Measurements from ENCODE around the gene CLIC5.

CLIC5 gene

GRCh38 chr6:45922728-45923351 lies 92.8 kb downstream of the CLIC5 start:
- no peak for DNase-seq

- DNase-seq: no peak
These were observed 93.9 kb downstream of the CLIC5 start for GRCh38 chr6:45921691-45922281.

- no peak for DNase-seq
These were observed 94.7 kb downstream of the CLIC5 start for GRCh38 chr6:45920819-45921511.

GRCh38 chr6:45917439-45917838 lies 98.2 kb downstream of the CLIC5 start:
- DNase-seq: no peak

GRCh38 chr6:45916692-45917091 lies 99.0 kb downstream of the CLIC5 start:
- DNase-seq: no peak

- no peak for DNase-seq
These were observed 99.7 kb downstream of the CLIC5 start for GRCh38 chr6:45915780-45916468.

GRCh38 chr6:45911691-45912090 lies 104.0 kb downstream of the CLIC5 start:
- DNase-seq: no peak

- no peak for DNase-seq
These were observed 111.7 kb downstream of the CLIC5 start for GRCh38 chr6:45903959-45904358.

- DNase-seq: no peak
These were observed 112.7 kb downstream of the CLIC5 start for GRCh38 chr6:45902984-45903383.

GRCh38 chr6:45901767-45902650 lies 113.7 kb downstream of the CLIC5 start:
- no peak for DNase-seq

GRCh38 chr6:45900808-45901752 lies 114.6 kb downstream of the CLIC5 start:
- DNase-seq: no peak

- no peak for DNase-seq
These were observed 116.0 kb downstream of the CLIC5 start for GRCh38 chr6:45899683-45899946.

GRCh38 chr6:45898941-45899682 lies 116.5 kb downstream of the CLIC5 start:
- DNase-seq: no peak

- no peak for DNase-seq
These were observed 118.7 kb downstream of the CLIC5 start for GRCh38 chr6:45896783-45897441.

- no peak for DNase-seq
These were observed 120.1 kb downstream of the CLIC5 start for GRCh38 chr6:45895569-45895968.

- DNase-seq: no peak
These were observed 122.9 kb downstream of the CLIC5 start for GRCh38 chr6:45892696-45893245.

- no peak for DNase-seq
These were observed 123.5 kb downstream of the CLIC5 start for GRCh38 chr6:45892196-45892595.

GRCh38 chr6:45886776-45887175 lies 128.9 kb downstream of the CLIC5 start:
- no peak for DNase-seq

GRCh38 chr6:45884336-45884735 lies 131.3 kb downstream of the CLIC5 start:
- no peak for DNase-seq

GRCh38 chr6:45882671-45883070 lies 133.0 kb downstream of the CLIC5 start:
- no peak for DNase-seq

Measured in activated gamma-delta T cell (primary cell).